K562 (cell line): ENCODE measurements around the gene MAD1L1. TPM values are rescaled to one million over a fixed set of nuclear protein-coding genes. Genes with fewer than 3 reads are reported as not detected.
A peak's percentile ranks its signal among the peaks of the same experiment; 100 is the strongest.

Experiments
- BHLHE40 ChIP-seq: IDR thresholded peaks from 2 replicates; pipeline ENCODE4 v1.6.1; 2011; ENCODE audit warnings: low read length, improper control_type of control experiment
- BRCA1 ChIP-seq, 2 experiments: fragments of 450-650 bp in 1 of 2; sonication (generic) in 1 of 2; formaldehyde crosslinking in 1 of 2; IDR thresholded peaks; 2 replicates each; pipeline versions ENCODE4 v1.5.0 to v1.6.1; 2017 to 2020; ENCODE audit warnings: mild to moderate bottlenecking in 1 of 2, missing genetic modification reagents in 1 of 2
- HEY1 ChIP-seq: fragments of 250-450 bp; sonication (Bioruptor Pico); IDR thresholded peaks from 2 replicates; pipeline ENCODE4 v1.5.0; 2020; ENCODE audit warnings: mild to moderate bottlenecking, moderate library complexity, borderline replicate concordance
- IRF2 ChIP-seq: sonication (generic); formaldehyde crosslinking; IDR thresholded peaks from 2 replicates; pipeline ENCODE4 v1.8.1; 2022; ENCODE audit warnings: mild to moderate bottlenecking, missing genetic modification reagents
- KLF10 ChIP-seq: fragments of 250-450 bp; sonication (Bioruptor Pico); IDR thresholded peaks from 2 replicates; pipeline ENCODE4 v1.6.1; 2021; ENCODE audit warnings: matching md5 sums
- NFE2L1 ChIP-seq: fragments of 450-650 bp; IDR thresholded peaks from 2 replicates; pipeline ENCODE4 v1.6.1; 2016; ENCODE audit warnings: missing genetic modification characterization, low read depth, mild to moderate bottlenecking, missing compliant biosample characterization, moderate library complexity, borderline replicate concordance
- RAD21 ChIP-seq, 2 experiments: fragments of 250-450 bp in 1 of 2; fragments of 450-650 bp in 1 of 2; sonication (Bioruptor Pico) in 1 of 2; formaldehyde crosslinking in 1 of 2; IDR thresholded peaks in 1 of 2; conservative IDR thresholded peaks in 1 of 2; 2 replicates each; pipeline versions ENCODE4 v1.4.0 to v1.8.0; 2020 to 2022; ENCODE audit warnings: mild to moderate bottlenecking in 2 of 2, moderate library complexity in 1 of 2
- RUNX1 ChIP-seq: sonication (generic); IDR thresholded peaks from 2 replicates; pipeline ENCODE4 v1.6.1; 2016; ENCODE audit warnings: antibody characterized with exemption, low read depth
- U2AF1 ChIP-seq: fragments of 200-400 bp; formaldehyde crosslinking; optimal IDR thresholded peaks from 2 replicates; pipeline ENCODE3; 2017; ENCODE audit warnings: mild to moderate bottlenecking, low read depth, low read length, moderate library complexity
- WHSC1 ChIP-seq: IDR thresholded peaks from one replicate; pipeline ENCODE4 v1.6.1; 2012; ENCODE audit warnings: low read length, control low read depth, inconsistent platforms
- ZNF384 ChIP-seq: IDR thresholded peaks from 2 replicates; pipeline ENCODE4 v1.6.1; 2012; ENCODE audit warnings: low read depth, low read length, improper control_type of control experiment
- polyA plus RNA-seq, 8 experiments: library from polyadenylated mRNA; depleted of rRNA in 4 of 8; stranded (reverse) in 5 of 8; unstranded in 3 of 8; fragments of >200 nt; fragmentation: Nextera tagmentation in 2 of 8; fragmentation: Illumina TruSeq in 1 of 8; extraction: Ambion mirVana in 2 of 8; extraction: Trizol in 1 of 8; gene quantifications; 2 replicates each; pipeline versions ENCODE4 v1.2.1 to v1.2.3, GENCODE V29; 2011 to 2014; ENCODE audit warnings: inconsistent platforms in 1 of 8, missing spikeins in 1 of 8
- total RNA-seq, 7 experiments: library from RNA; depleted of rRNA in 6 of 7; stranded (reverse); fragments of >200 nt in 6 of 7; fragmentation: Illumina TruSeq in 2 of 7; extraction: Trizol in 2 of 7; gene quantifications; 2 replicates each; pipeline versions ENCODE4 v1.2.1 to v1.2.3, GENCODE V29; 2011 to 2021; ENCODE audit warnings: low replicate concordance in 1 of 7
- TF ChIP-seq, protein P1 (sequence below): fragments of 250-450 bp; sonication (Bioruptor Pico); IDR thresholded peaks from 2 replicates; pipeline ENCODE4 v1.4.0; 2020
- TF ChIP-seq, protein P2 (sequence below): fragments of 450-650 bp; formaldehyde crosslinking; conservative IDR thresholded peaks from 2 replicates; pipeline ENCODE4 v1.4.0; 2022; ENCODE audit warnings: mild to moderate bottlenecking, missing genetic modification characterization
- TF ChIP-seq, protein P3 (sequence below): sonication (generic); formaldehyde crosslinking; IDR thresholded peaks from 2 replicates; pipeline ENCODE4 v1.8.0; 2023; ENCODE audit warnings: missing genetic modification reagents, mild to moderate bottlenecking, borderline replicate concordance

The MAD1L1 gene
- total and polyA plus RNA-seq, 9 of the 15 experiments (the other 6 are each of a cell fraction or from before 2014, with no cell fraction given), result 1.7 to 89.7 (median 18.0) TPM

DNA sequence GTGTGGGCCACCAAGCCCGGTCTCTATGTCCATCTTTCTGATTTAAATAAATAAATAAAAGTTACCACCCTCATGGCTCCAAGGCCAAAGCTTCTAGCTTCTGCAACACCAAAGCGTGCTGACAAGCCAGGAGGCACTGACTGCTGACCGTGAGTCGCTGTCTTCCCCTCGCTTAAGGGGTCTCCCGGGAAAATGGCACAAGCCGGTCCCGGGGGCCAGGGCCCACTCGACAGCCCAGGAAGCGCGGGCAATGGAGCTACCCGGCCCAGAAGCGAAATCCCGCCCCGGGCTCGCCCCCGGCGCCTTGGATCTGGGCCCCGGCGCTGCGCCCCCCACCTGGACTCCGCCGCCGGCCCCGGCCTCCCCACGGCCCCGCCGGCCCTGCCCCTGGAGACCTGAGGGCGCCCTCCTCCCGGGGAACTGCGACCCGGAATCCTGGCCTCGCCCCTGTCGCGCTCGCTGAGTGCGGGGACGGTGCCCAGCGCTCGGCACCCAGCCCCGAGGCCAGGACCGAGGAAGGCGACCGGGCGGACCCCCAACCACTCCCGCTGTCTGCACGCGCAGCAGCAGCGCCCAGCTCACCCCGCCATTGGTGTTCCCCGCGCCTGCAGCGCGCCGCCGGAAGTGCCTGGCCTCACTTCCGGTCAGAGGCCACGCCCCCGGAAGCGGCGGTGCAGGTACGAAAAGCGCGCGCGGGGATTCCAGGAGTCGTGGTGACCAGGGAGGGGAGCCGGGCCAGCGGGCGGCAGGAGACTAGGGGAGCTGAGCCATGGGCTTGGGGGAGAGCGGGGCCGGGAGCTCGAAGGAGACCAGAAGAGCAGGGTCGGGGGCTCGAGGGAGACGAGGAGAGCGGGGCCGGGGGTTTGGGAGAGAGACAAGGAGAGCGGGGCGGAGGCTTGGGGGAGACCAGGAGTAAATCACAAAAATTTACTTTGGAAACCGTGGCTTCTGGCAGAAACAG, 9.1 kb upstream of the MAD1L1 start, which contains the start of the genes MRM2 and NUDT1 (continued):
- no peak for TF ChIP-seq IRF2 (CRISPR knock-in tag)
- no peak for TF ChIP-seq RAD21 (CRISPR knock-in tag; conservative IDR thresholded peaks at IDR 0.05 in 1 of 2, IDR thresholded peaks at IDR 0.05 in 1 of 2)
- no peak for TF ChIP-seq BRCA1 (IDR thresholded peaks at IDR 0.05)
- TF ChIP-seq BRCA1 (CRISPR knock-in tag; IDR thresholded peaks at IDR 0.05), result no peak
- TF ChIP-seq NFE2L1 (tag), result no peak
- TF ChIP-seq, protein P1, sequence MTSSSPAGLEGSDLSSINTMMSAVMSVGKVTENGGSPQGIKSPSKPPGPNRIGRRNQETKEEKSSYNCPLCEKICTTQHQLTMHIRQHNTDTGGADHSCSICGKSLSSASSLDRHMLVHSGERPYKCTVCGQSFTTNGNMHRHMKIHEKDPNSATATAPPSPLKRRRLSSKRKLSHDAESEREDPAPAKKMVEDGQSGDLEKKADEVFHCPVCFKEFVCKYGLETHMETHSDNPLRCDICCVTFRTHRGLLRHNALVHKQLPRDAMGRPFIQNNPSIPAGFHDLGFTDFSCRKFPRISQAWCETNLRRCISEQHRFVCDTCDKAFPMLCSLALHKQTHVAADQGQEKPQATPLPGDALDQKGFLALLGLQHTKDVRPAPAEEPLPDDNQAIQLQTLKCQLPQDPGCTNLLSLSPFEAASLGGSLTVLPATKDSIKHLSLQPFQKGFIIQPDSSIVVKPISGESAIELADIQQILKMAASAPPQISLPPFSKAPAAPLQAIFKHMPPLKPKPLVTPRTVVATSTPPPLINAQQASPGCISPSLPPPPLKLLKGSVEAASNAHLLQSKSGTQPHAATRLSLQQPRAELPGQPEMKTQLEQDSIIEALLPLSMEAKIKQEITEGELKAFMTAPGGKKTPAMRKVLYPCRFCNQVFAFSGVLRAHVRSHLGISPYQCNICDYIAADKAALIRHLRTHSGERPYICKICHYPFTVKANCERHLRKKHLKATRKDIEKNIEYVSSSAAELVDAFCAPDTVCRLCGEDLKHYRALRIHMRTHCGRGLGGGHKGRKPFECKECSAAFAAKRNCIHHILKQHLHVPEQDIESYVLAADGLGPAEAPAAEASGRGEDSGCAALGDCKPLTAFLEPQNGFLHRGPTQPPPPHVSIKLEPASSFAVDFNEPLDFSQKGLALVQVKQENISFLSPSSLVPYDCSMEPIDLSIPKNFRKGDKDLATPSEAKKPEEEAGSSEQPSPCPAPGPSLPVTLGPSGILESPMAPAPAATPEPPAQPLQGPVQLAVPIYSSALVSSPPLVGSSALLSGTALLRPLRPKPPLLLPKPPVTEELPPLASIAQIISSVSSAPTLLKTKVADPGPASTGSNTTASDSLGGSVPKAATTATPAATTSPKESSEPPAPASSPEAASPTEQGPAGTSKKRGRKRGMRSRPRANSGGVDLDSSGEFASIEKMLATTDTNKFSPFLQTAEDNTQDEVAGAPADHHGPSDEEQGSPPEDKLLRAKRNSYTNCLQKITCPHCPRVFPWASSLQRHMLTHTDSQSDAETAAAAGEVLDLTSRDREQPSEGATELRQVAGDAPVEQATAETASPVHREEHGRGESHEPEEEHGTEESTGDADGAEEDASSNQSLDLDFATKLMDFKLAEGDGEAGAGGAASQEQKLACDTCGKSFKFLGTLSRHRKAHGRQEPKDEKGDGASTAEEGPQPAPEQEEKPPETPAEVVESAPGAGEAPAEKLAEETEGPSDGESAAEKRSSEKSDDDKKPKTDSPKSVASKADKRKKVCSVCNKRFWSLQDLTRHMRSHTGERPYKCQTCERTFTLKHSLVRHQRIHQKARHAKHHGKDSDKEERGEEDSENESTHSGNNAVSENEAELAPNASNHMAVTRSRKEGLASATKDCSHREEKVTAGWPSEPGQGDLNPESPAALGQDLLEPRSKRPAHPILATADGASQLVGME (CRISPR knock-in tag), result no peak
- TF ChIP-seq RUNX1, result no peak
- TF ChIP-seq, protein P2, sequence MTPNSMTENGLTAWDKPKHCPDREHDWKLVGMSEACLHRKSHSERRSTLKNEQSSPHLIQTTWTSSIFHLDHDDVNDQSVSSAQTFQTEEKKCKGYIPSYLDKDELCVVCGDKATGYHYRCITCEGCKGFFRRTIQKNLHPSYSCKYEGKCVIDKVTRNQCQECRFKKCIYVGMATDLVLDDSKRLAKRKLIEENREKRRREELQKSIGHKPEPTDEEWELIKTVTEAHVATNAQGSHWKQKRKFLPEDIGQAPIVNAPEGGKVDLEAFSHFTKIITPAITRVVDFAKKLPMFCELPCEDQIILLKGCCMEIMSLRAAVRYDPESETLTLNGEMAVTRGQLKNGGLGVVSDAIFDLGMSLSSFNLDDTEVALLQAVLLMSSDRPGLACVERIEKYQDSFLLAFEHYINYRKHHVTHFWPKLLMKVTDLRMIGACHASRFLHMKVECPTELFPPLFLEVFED, result no peak
- TF ChIP-seq ZNF384, result no peak
- TF ChIP-seq HEY1 (CRISPR knock-in tag), result no peak
- TF ChIP-seq BHLHE40, result no peak
- peak; percentile 78 for TF ChIP-seq U2AF1
- TF ChIP-seq, protein P3, sequence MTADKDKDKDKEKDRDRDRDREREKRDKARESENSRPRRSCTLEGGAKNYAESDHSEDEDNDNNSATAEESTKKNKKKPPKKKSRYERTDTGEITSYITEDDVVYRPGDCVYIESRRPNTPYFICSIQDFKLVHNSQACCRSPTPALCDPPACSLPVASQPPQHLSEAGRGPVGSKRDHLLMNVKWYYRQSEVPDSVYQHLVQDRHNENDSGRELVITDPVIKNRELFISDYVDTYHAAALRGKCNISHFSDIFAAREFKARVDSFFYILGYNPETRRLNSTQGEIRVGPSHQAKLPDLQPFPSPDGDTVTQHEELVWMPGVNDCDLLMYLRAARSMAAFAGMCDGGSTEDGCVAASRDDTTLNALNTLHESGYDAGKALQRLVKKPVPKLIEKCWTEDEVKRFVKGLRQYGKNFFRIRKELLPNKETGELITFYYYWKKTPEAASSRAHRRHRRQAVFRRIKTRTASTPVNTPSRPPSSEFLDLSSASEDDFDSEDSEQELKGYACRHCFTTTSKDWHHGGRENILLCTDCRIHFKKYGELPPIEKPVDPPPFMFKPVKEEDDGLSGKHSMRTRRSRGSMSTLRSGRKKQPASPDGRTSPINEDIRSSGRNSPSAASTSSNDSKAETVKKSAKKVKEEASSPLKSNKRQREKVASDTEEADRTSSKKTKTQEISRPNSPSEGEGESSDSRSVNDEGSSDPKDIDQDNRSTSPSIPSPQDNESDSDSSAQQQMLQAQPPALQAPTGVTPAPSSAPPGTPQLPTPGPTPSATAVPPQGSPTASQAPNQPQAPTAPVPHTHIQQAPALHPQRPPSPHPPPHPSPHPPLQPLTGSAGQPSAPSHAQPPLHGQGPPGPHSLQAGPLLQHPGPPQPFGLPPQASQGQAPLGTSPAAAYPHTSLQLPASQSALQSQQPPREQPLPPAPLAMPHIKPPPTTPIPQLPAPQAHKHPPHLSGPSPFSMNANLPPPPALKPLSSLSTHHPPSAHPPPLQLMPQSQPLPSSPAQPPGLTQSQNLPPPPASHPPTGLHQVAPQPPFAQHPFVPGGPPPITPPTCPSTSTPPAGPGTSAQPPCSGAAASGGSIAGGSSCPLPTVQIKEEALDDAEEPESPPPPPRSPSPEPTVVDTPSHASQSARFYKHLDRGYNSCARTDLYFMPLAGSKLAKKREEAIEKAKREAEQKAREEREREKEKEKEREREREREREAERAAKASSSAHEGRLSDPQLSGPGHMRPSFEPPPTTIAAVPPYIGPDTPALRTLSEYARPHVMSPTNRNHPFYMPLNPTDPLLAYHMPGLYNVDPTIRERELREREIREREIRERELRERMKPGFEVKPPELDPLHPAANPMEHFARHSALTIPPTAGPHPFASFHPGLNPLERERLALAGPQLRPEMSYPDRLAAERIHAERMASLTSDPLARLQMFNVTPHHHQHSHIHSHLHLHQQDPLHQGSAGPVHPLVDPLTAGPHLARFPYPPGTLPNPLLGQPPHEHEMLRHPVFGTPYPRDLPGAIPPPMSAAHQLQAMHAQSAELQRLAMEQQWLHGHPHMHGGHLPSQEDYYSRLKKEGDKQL, result no peak
- no peak for TF ChIP-seq WHSC1
- TF ChIP-seq KLF10 (CRISPR knock-in tag), result no peak
